ENCODE measurements around the gene RAB1B.
"Not testable (repeated sequence)": the region's sequence is repeated elsewhere in the genome, so short reads cannot be mapped to it uniquely, and the experiment has no call there.

RAB1B gene

GRCh38 chr11:66240781-66241136, 27.7 kb upstream of the RAB1B start:
- Histone ChIP-seq H3K9me3 (ENCODE audit: insufficient read depth, low read depth, low read length) (no peaks in the 10 kb centered on the region), H3K27ac (ENCODE audit: low read length) (no peak overlapping the region), H3K9ac (ENCODE audit: low read depth, low read length) (no peak overlapping the region), H3K4me3 (ENCODE audit: low read length) (no peak overlapping the region), H3K4me1 (ENCODE audit: insufficient read depth, low read length) (no peaks in the 10 kb centered on the region), H3K27me3 (ENCODE audit: insufficient read depth, low read length) (no peaks in the 10 kb centered on the region), H3K36me3 (ENCODE audit: insufficient read depth, low read depth, low read length) (0 out of 2 replicates have a peak, but pooled peaks cover 7% of the 10 kb centered on the region)

GRCh38 chr11:66242095-66242765, 26.2 kb upstream of the RAB1B start:
- no peak overlapping the region for H3K27ac ChIP-seq (ENCODE audit: low read length)
- H3K9me3 ChIP-seq (ENCODE audit: insufficient read depth, low read depth, low read length) = no peaks in the 10 kb centered on the region
- no peak overlapping the region for H3K9ac ChIP-seq (ENCODE audit: low read depth, low read length)
- H3K27me3 ChIP-seq (ENCODE audit: insufficient read depth, low read length) = no peaks in the 10 kb centered on the region
- H3K4me1 ChIP-seq (ENCODE audit: insufficient read depth, low read length) = no peaks in the 10 kb centered on the region
- H3K36me3 ChIP-seq (ENCODE audit: insufficient read depth, low read depth, low read length) = no peaks in the 10 kb centered on the region
- H3K4me3 ChIP-seq (ENCODE audit: low read length) = no peak overlapping the region

GRCh38 chr11:66243782-66244535, 24.5 kb upstream of the RAB1B start:
- Histone ChIP-seq H3K9ac (ENCODE audit: low read depth, low read length) (no peak overlapping the region), H3K27ac (ENCODE audit: low read length) (no peak overlapping the region), H3K4me1 (ENCODE audit: insufficient read depth, low read length) (no peaks in the 10 kb centered on the region), H3K36me3 (ENCODE audit: insufficient read depth, low read depth, low read length) (no peaks in the 10 kb centered on the region), H3K9me3 (ENCODE audit: insufficient read depth, low read depth, low read length) (no peaks in the 10 kb centered on the region), H3K27me3 (ENCODE audit: insufficient read depth, low read length) (no peaks in the 10 kb centered on the region), H3K4me3 (ENCODE audit: low read length) (no peak overlapping the region)

- no peaks in the 10 kb centered on the region for H3K36me3 ChIP-seq (ENCODE audit: insufficient read depth, low read depth, low read length)
These were observed 21.1 kb upstream of the RAB1B start for GRCh38 chr11:66247295-66247694.

GRCh38 chr11:66247801-66248200, 20.6 kb upstream of the RAB1B start:
- Histone ChIP-seq H3K36me3 (ENCODE audit: insufficient read depth, low read depth, low read length) (no peaks in the 10 kb centered on the region), H3K9me3 (ENCODE audit: insufficient read depth, low read depth, low read length) (no peaks in the 10 kb centered on the region), H3K27me3 (ENCODE audit: insufficient read depth, low read length) (no peaks in the 10 kb centered on the region), H3K9ac (ENCODE audit: low read depth, low read length) (no peak overlapping the region), H3K4me3 (ENCODE audit: low read length) (no peak overlapping the region), H3K4me1 (ENCODE audit: insufficient read depth, low read length) (no peaks in the 10 kb centered on the region), H3K27ac (ENCODE audit: low read length) (no peak overlapping the region)

More at GRCh38 chr11:66247295-66247694, 21.1 kb upstream of the RAB1B start:
- Histone ChIP-seq H3K27me3 (ENCODE audit: insufficient read depth, low read length) (no peaks in the 10 kb centered on the region), H3K27ac (ENCODE audit: low read length) (no peak overlapping the region), H3K9me3 (ENCODE audit: insufficient read depth, low read depth, low read length) (no peaks in the 10 kb centered on the region), H3K9ac (ENCODE audit: low read depth, low read length) (no peak overlapping the region), H3K4me1 (ENCODE audit: insufficient read depth, low read length) (no peaks in the 10 kb centered on the region), H3K4me3 (ENCODE audit: low read length) (no peak overlapping the region)

- H3K9ac ChIP-seq (ENCODE audit: low read depth, low read length) = no peak overlapping the region
- H3K27ac ChIP-seq (ENCODE audit: low read length) = no peak overlapping the region
- no peaks in the 10 kb centered on the region for H3K4me1 ChIP-seq (ENCODE audit: insufficient read depth, low read length)
- no peaks in the 10 kb centered on the region for H3K27me3 ChIP-seq (ENCODE audit: insufficient read depth, low read length)
- no peaks in the 10 kb centered on the region for H3K9me3 ChIP-seq (ENCODE audit: insufficient read depth, low read depth, low read length)
- H3K36me3 ChIP-seq (ENCODE audit: insufficient read depth, low read depth, low read length) = no peaks in the 10 kb centered on the region
- no peak overlapping the region for H3K4me3 ChIP-seq (ENCODE audit: low read length)
These were observed 19.5 kb upstream of the RAB1B start for GRCh38 chr11:66248903-66249302.

GRCh38 chr11:66251809-66252208, 16.6 kb upstream of the RAB1B start:
- H3K9ac ChIP-seq (ENCODE audit: low read depth, low read length) = no peak overlapping the region
- H3K4me1 ChIP-seq (ENCODE audit: insufficient read depth, low read length) = no peaks in the 10 kb centered on the region; the same call in 1 of the 2 replicates
- no peaks in the 10 kb centered on the region for H3K36me3 ChIP-seq (ENCODE audit: insufficient read depth, low read depth, low read length)
- no peaks in the 10 kb centered on the region for H3K9me3 ChIP-seq (ENCODE audit: insufficient read depth, low read depth, low read length)
- no peaks in the 10 kb centered on the region; the same call in 1 of the 2 replicates for H3K27me3 ChIP-seq (ENCODE audit: insufficient read depth, low read length)
- H3K27ac ChIP-seq (ENCODE audit: low read length) = no peak overlapping the region
- H3K4me3 ChIP-seq (ENCODE audit: low read length) = no peak overlapping the region

- not testable (repeated sequence) for H3K27ac ChIP-seq (ENCODE audit: low read length); H3K36me3 ChIP-seq (ENCODE audit: insufficient read depth, low read depth, low read length); H3K4me1 ChIP-seq (ENCODE audit: insufficient read depth, low read length); H3K27me3 ChIP-seq (ENCODE audit: insufficient read depth, low read length); H3K4me3 ChIP-seq (ENCODE audit: low read length); H3K9ac ChIP-seq (ENCODE audit: low read depth, low read length); H3K9me3 ChIP-seq (ENCODE audit: insufficient read depth, low read depth, low read length)
These were observed 15.4 kb upstream of the RAB1B start for GRCh38 chr11:66253081-66253480.

- no peaks in the 10 kb centered on the region; the same call in 1 of the 2 replicates for H3K27me3 ChIP-seq (ENCODE audit: insufficient read depth, low read length)
- H3K4me3 ChIP-seq (ENCODE audit: low read length) = peak overlapping the region; percentile 90
- H3K9ac ChIP-seq (ENCODE audit: low read depth, low read length) = peak overlapping the region; percentile 81; the same call in 1 of the 2 replicates
- no peak overlapping the region for H3K27ac ChIP-seq (ENCODE audit: low read length)
- no peaks in the 10 kb centered on the region for H3K9me3 ChIP-seq (ENCODE audit: insufficient read depth, low read depth, low read length)
- peaks cover 39% of the 10 kb centered on the region for H3K36me3 ChIP-seq (ENCODE audit: insufficient read depth, low read depth, low read length)
- H3K4me1 ChIP-seq (ENCODE audit: insufficient read depth, low read length) = no peaks in the 10 kb centered on the region; the same call in 1 of the 2 replicates
These were observed 10.0 kb upstream of the RAB1B start for GRCh38 chr11:66258473-66258893.

- no peaks in the 10 kb centered on the region; the same call in 1 of the 2 replicates for H3K4me1 ChIP-seq (ENCODE audit: insufficient read depth, low read length)
These were observed 9.2 kb upstream of the RAB1B start for GRCh38 chr11:66259225-66259624.

GRCh38 chr11:66259956-66260355, 8.5 kb upstream of the RAB1B start:
- Histone ChIP-seq H3K36me3 (ENCODE audit: insufficient read depth, low read depth, low read length) (peaks cover 54% of the 10 kb centered on the region), H3K27ac (ENCODE audit: low read length) (no peak overlapping the region), H3K4me1 (ENCODE audit: insufficient read depth, low read length) (no peaks in the 10 kb centered on the region; the same call in 1 of the 2 replicates), H3K9ac (ENCODE audit: low read depth, low read length) (no peak overlapping the region), H3K9me3 (ENCODE audit: insufficient read depth, low read depth, low read length) (no peaks in the 10 kb centered on the region), H3K4me3 (ENCODE audit: low read length) (no peak overlapping the region), H3K27me3 (ENCODE audit: insufficient read depth, low read length) (no peaks in the 10 kb centered on the region; the same call in 1 of the 2 replicates)

More at GRCh38 chr11:66259225-66259624, 9.2 kb upstream of the RAB1B start:
- peak overlapping the region; percentile 81; the same call in 1 of the 2 replicates for H3K9ac ChIP-seq (ENCODE audit: low read depth, low read length)
- no peaks in the 10 kb centered on the region; the same call in 1 of the 2 replicates for H3K27me3 ChIP-seq (ENCODE audit: insufficient read depth, low read length)
- H3K9me3 ChIP-seq (ENCODE audit: insufficient read depth, low read depth, low read length) = no peaks in the 10 kb centered on the region
- H3K36me3 ChIP-seq (ENCODE audit: insufficient read depth, low read depth, low read length) = peaks cover 47% of the 10 kb centered on the region
- no peak overlapping the region for H3K27ac ChIP-seq (ENCODE audit: low read length)
- peak overlapping the region; percentile 90 for H3K4me3 ChIP-seq (ENCODE audit: low read length)

GRCh38 chr11:66261578-66261977, 6.9 kb upstream of the RAB1B start:
- Histone ChIP-seq H3K27me3 (ENCODE audit: insufficient read depth, low read length) (no peaks in the 10 kb centered on the region; the same call in 1 of the 2 replicates), H3K36me3 (ENCODE audit: insufficient read depth, low read depth, low read length) (peaks cover 60% of the 10 kb centered on the region), H3K4me3 (ENCODE audit: low read length) (no peak overlapping the region), H3K27ac (ENCODE audit: low read length) (no peak overlapping the region), H3K9ac (ENCODE audit: low read depth, low read length) (no peak overlapping the region), H3K4me1 (ENCODE audit: insufficient read depth, low read length) (no peaks in the 10 kb centered on the region; the same call in 1 of the 2 replicates), H3K9me3 (ENCODE audit: insufficient read depth, low read depth, low read length) (no peaks in the 10 kb centered on the region)

Data from iPS-20b (cell line).